ENCODE measurements around the gene CAPNS2.

Gene CAPNS2

DNA sequence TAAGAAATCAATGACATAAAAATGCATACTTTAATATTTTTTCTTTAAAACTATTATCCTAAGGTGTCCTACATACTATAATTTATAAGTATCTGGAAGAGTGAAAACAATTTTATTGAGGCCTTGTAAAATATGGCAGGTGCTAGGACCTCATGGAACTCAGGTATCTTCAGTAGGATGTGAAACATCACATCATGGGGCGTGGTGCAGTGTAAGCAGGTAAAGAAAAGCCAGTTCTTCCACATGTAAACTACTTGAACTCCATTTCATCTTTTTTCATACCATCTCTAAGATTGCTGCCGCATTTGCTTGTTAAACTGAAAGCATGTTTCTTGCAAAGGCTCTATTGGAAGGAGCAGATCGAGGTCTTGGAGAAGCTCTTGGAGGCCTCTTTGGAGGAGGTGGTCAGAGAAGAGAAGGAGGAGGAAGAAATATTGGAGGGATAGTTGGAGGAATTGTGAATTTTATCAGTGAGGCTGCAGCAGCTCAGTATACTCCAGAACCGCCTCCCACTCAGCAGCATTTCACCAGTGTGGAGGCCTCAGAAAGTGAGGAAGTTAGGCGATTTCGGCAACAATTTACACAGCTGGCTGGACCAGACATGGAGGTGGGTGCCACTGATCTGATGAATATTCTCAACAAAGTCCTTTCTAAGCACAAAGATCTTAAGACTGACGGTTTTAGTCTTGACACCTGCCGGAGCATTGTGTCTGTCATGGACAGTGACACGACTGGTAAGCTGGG, at the start of gene CAPNS2:
TSS of gene CAPNS2 (plus strand) at position 253 of the 744 bp plus-strand sequence. CDS start at position 326, 73 bp downstream.
- no peak for TF ChIP-seq TEAD4 (IDR thresholded peaks at IDR 0.05)

DNA sequence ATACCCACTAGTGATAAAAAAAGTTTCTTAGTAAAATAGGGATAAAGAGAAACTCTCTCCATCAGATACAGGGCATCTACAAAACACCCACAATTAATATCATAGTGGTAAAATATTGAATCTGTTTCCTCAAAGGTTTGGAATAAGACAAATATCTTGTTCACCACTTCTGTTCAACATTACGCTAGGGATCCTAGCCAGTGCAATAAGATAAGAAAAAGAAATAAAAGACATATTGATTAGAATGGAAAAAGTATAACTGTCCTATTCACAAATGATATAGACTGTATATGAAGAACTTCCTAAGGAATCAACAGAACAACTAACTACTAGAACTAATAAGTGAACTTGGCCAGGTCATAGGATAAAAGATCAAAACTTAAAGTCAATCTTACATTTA, 44.7 kb upstream of the CAPNS2 start:
- TF ChIP-seq ZBTB7A (IDR thresholded peaks at IDR 0.05; ENCODE audit: low read depth) = no peak
- no peak for TF ChIP-seq FOXM1 (IDR thresholded peaks at IDR 0.05; ENCODE audit: borderline replicate concordance, low read depth)
- no peak for TF ChIP-seq YY1 (IDR thresholded peaks at IDR 0.05; ENCODE audit: low read depth)
- no peak for TF ChIP-seq EGR1 (IDR thresholded peaks at IDR 0.05)
- TF ChIP-seq, protein P1, sequence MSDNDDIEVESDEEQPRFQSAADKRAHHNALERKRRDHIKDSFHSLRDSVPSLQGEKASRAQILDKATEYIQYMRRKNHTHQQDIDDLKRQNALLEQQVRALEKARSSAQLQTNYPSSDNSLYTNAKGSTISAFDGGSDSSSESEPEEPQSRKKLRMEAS (IDR thresholded peaks at IDR 0.05) = no peak
- TF ChIP-seq TAF1 (IDR thresholded peaks at IDR 0.05; ENCODE audit: low read depth) = no peak
- no peak for TF ChIP-seq CREB1 (IDR thresholded peaks at IDR 0.05; ENCODE audit: low read depth)
- no peak for TF ChIP-seq TEAD4 (IDR thresholded peaks at IDR 0.05)

DNA sequence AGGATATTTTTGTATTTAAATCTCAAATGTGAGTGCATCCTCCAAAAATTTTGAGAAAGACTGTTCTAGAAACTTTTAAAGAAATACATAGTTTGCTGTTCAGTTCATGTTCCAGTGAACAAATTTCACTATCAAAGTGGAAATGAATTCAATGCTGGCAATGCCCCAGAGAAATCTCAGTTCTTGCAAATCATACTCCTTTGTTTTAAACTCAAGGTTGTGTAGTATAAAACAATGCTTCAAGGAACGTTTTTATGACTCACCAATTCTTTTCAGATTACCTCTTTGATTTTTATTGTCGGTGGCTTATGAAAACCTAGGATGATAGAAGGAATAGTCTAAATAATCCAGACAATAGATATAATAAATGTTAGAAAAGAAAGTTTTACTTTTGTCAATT, 40.0 kb upstream of the CAPNS2 start:
- TF ChIP-seq NFIC (IDR thresholded peaks at IDR 0.05) (no peak), CREB1 (IDR thresholded peaks at IDR 0.05; ENCODE audit: low read depth) (no peak)

DNA sequence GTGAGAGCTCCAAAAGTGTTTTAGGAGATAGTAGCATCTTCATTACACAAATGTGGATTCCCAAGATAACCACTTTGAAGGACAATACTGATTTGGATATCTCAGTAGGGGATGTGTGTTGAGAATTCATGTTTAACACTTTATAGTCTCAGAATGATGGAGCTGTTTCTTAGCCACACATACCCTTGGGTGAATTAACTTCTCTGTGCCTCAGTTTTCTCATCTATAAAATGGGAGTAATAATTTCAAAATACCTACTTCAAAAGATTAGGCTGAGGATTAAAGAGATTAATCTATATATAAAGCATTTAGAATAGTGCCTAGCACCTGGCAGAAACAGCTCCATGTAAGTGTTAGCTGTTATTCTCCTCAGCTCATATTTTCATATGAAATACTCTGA, 38.6 kb upstream of the CAPNS2 start:
- no peak for TF ChIP-seq RAD21 (IDR thresholded peaks at IDR 0.05; ENCODE audit: low read depth)
- no peak for TF ChIP-seq TCF12 (IDR thresholded peaks at IDR 0.05; ENCODE audit: low read depth)
- no peak for TF ChIP-seq EGR1 (IDR thresholded peaks at IDR 0.05)
- TF ChIP-seq, protein P1 (IDR thresholded peaks at IDR 0.05) = no peak
- TF ChIP-seq FOXM1 (IDR thresholded peaks at IDR 0.05; ENCODE audit: borderline replicate concordance, low read depth) = no peak
- TF ChIP-seq YY1 (IDR thresholded peaks at IDR 0.05; ENCODE audit: low read depth) = no peak
- TF ChIP-seq NFIC (IDR thresholded peaks at IDR 0.05) = no peak
- TF ChIP-seq ZBTB7A (IDR thresholded peaks at IDR 0.05; ENCODE audit: low read depth) = no peak
- TF ChIP-seq CEBPB (IDR thresholded peaks at IDR 0.05) = no peak
- no peak for TF ChIP-seq TEAD4 (IDR thresholded peaks at IDR 0.05)
- TF ChIP-seq EP300 (IDR thresholded peaks at IDR 0.05; ENCODE audit: borderline replicate concordance) = no peak
- TF ChIP-seq, protein P2, sequence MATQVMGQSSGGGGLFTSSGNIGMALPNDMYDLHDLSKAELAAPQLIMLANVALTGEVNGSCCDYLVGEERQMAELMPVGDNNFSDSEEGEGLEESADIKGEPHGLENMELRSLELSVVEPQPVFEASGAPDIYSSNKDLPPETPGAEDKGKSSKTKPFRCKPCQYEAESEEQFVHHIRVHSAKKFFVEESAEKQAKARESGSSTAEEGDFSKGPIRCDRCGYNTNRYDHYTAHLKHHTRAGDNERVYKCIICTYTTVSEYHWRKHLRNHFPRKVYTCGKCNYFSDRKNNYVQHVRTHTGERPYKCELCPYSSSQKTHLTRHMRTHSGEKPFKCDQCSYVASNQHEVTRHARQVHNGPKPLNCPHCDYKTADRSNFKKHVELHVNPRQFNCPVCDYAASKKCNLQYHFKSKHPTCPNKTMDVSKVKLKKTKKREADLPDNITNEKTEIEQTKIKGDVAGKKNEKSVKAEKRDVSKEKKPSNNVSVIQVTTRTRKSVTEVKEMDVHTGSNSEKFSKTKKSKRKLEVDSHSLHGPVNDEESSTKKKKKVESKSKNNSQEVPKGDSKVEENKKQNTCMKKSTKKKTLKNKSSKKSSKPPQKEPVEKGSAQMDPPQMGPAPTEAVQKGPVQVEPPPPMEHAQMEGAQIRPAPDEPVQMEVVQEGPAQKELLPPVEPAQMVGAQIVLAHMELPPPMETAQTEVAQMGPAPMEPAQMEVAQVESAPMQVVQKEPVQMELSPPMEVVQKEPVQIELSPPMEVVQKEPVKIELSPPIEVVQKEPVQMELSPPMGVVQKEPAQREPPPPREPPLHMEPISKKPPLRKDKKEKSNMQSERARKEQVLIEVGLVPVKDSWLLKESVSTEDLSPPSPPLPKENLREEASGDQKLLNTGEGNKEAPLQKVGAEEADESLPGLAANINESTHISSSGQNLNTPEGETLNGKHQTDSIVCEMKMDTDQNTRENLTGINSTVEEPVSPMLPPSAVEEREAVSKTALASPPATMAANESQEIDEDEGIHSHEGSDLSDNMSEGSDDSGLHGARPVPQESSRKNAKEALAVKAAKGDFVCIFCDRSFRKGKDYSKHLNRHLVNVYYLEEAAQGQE (IDR thresholded peaks at IDR 0.05; ENCODE audit: low read depth) = no peak
- TF ChIP-seq, protein P3, sequence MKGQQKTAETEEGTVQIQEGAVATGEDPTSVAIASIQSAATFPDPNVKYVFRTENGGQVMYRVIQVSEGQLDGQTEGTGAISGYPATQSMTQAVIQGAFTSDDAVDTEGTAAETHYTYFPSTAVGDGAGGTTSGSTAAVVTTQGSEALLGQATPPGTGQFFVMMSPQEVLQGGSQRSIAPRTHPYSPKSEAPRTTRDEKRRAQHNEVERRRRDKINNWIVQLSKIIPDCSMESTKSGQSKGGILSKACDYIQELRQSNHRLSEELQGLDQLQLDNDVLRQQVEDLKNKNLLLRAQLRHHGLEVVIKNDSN (IDR thresholded peaks at IDR 0.05) = no peak
- no peak for TF ChIP-seq CREB1 (IDR thresholded peaks at IDR 0.05; ENCODE audit: low read depth)
- no peak for TF ChIP-seq TAF1 (IDR thresholded peaks at IDR 0.05; ENCODE audit: low read depth)

DNA sequence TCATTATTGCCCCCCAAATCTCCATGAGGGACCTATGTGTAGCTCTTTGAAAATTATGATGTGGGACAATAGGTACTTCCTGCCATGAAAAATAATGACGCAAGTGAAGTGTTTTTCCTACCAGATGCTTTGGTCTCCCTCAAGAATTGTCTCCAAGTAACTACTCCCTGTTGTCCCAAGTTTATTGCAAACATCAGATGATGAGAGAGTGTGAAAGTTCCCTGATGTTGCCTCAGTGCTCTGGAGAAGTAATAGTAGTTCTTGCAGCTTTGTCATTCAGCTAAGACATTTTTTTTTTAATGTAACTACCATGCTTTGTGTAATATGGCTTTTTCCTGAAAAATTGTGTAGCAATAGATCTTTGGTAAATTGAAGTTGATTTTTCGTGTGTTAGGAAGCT, 37.5 kb upstream of the CAPNS2 start:
- TF ChIP-seq, protein P3 (IDR thresholded peaks at IDR 0.05) = no peak
- TF ChIP-seq, protein P1 (IDR thresholded peaks at IDR 0.05) = no peak
- no peak for TF ChIP-seq FOXM1 (IDR thresholded peaks at IDR 0.05; ENCODE audit: borderline replicate concordance, low read depth)

DNA sequence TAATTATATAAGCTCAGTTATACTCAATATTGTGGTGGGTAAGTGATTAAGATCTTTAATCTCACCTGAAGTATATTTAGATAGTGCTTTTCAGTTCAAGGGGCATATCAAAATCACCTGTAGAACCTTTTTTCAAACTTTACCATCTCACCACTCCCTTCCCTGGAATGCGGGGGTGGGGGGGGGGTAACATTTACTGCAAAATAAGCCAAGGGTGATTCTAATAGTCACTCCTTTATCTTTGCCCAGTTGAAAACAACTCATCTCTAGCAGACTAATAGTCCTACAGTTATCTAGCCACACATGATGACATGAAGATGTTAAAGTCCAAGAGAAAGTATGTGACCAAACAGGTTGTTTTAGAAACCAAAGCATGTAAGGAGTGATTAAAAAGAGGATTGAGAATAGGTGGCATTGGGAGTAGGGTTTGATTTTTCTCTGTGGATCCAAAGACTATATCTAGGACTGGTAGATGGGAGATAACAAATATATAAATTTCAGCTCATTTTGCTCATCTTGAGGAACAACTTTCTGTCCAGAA, 36.1 kb upstream of the CAPNS2 start:
- TF ChIP-seq EP300 (IDR thresholded peaks at IDR 0.05; ENCODE audit: borderline replicate concordance) = no peak
- TF ChIP-seq, protein P3 (IDR thresholded peaks at IDR 0.05) = no peak
- no peak for TF ChIP-seq YY1 (IDR thresholded peaks at IDR 0.05; ENCODE audit: low read depth)
- TF ChIP-seq, protein P1 (IDR thresholded peaks at IDR 0.05) = no peak
- no peak for TF ChIP-seq NFIC (IDR thresholded peaks at IDR 0.05)
- TF ChIP-seq FOXM1 (IDR thresholded peaks at IDR 0.05; ENCODE audit: borderline replicate concordance, low read depth) = no peak
- no peak for TF ChIP-seq EGR1 (IDR thresholded peaks at IDR 0.05)
- TF ChIP-seq, protein P2 (IDR thresholded peaks at IDR 0.05; ENCODE audit: low read depth) = no peak
- no peak for TF ChIP-seq TCF12 (IDR thresholded peaks at IDR 0.05; ENCODE audit: low read depth)
- no peak for TF ChIP-seq RAD21 (IDR thresholded peaks at IDR 0.05; ENCODE audit: low read depth)
- no peak for TF ChIP-seq TEAD4 (IDR thresholded peaks at IDR 0.05)
- TF ChIP-seq CEBPB (IDR thresholded peaks at IDR 0.05) = no peak
- TF ChIP-seq TAF1 (IDR thresholded peaks at IDR 0.05; ENCODE audit: low read depth) = no peak
- TF ChIP-seq ZBTB7A (IDR thresholded peaks at IDR 0.05; ENCODE audit: low read depth) = no peak
- no peak for TF ChIP-seq CREB1 (IDR thresholded peaks at IDR 0.05; ENCODE audit: low read depth)
